Liver (tissue), 3 donors: Measurements from ENCODE around the gene CEL.

Experiments
- ATF3 ChIP-seq: IDR thresholded peaks from 2 replicates; pipeline ENCODE4 v1.6.1; 2016; ENCODE audit warnings: antibody characterized with exemption
- CTCF ChIP-seq: fragments of 150-350 bp; IDR thresholded peaks from 2 replicates; pipeline ENCODE4 v1.5.1; 2017; ENCODE audit warnings: improper control_type of control experiment, low read depth, low read length; ENCODE audit not compliant: missing input control
- EGR1 ChIP-seq, 2 donors: IDR thresholded peaks; 2 replicates each; pipeline ENCODE4 v1.6.1; 2016 to 2018; ENCODE audit warnings: antibody characterized with exemption in 2 of 2, low read depth in 2 of 2
- GABPA ChIP-seq, 2 donors: IDR thresholded peaks in 1 of 2; conservative IDR thresholded peaks in 1 of 2; 2 replicates each; pipeline ENCODE4 v1.6.1; 2016; ENCODE audit warnings: antibody characterized with exemption in 2 of 2, mild to moderate bottlenecking in 1 of 2, moderate library complexity in 1 of 2
- JUND ChIP-seq, 2 donors: IDR thresholded peaks; 2 replicates each; pipeline ENCODE4 v1.6.1; 2016; ENCODE audit warnings: antibody characterized with exemption in 2 of 2
- MAX ChIP-seq: IDR thresholded peaks from 2 replicates; pipeline ENCODE4 v1.6.1; 2016; ENCODE audit warnings: antibody characterized with exemption
- NR2F2 ChIP-seq: IDR thresholded peaks from 2 replicates; pipeline ENCODE4 v1.6.1; 2016; ENCODE audit warnings: antibody characterized with exemption
- RAD21 ChIP-seq, 2 donors: IDR thresholded peaks; 2 replicates each; pipeline ENCODE4 v1.6.1; 2016; ENCODE audit warnings: antibody characterized with exemption in 2 of 2, mild to moderate bottlenecking in 2 of 2
- REST ChIP-seq: IDR thresholded peaks from 2 replicates; pipeline ENCODE4 v1.6.1; 2016; ENCODE audit warnings: antibody characterized with exemption, mild to moderate bottlenecking
- RXRA ChIP-seq, 2 donors: IDR thresholded peaks; 2 replicates each; pipeline ENCODE4 v1.6.1; 2017 to 2018; ENCODE audit warnings: antibody characterized with exemption in 2 of 2, mild to moderate bottlenecking in 1 of 2
- SP1 ChIP-seq: IDR thresholded peaks from 2 replicates; pipeline ENCODE4 v1.6.1; 2018; ENCODE audit warnings: antibody characterized with exemption, mild to moderate bottlenecking
- TAF1 ChIP-seq: conservative IDR thresholded peaks from 2 replicates; pipeline ENCODE4 v1.6.1; 2016; ENCODE audit warnings: antibody characterized with exemption, mild to moderate bottlenecking
- YY1 ChIP-seq: IDR thresholded peaks from 2 replicates; pipeline ENCODE4 v1.6.1; 2016; ENCODE audit warnings: antibody characterized with exemption, mild to moderate bottlenecking
- donor health status: healthy.
- donor health status: healthy.

- TF ChIP-seq NR2F2 (no peak), CTCF (no peak), GABPA (IDR thresholded peaks at IDR 0.05 in 1 of 2, conservative IDR thresholded peaks at IDR 0.05 in 1 of 2) (no peak), ATF3 (no peak), TAF1 (no peak), EGR1 (IDR thresholded peaks at IDR 0.05; ENCODE audit: low read depth in 2 of 2) (no peak), RAD21 (IDR thresholded peaks at IDR 0.05) (no peak), YY1 (no peak), REST (no peak), MAX (no peak), JUND (IDR thresholded peaks at IDR 0.05) (no peak), SP1 (no peak), RXRA (IDR thresholded peaks at IDR 0.05) (no peak)
These were observed 14.9 kb downstream of the CEL start for GRCh38 chr9:133076691-133077090.
